Tibial nerve (tissue), 4 donors: Measurements from ENCODE around the gene NCAPG2. TPM values are rescaled to one million over a fixed set of nuclear protein-coding genes. Genes with fewer than 3 reads are reported as not detected.

Experiments
- DNase-seq, 2 donors: peaks; one replicate each; pipeline ENCODE4 v3.0.0-alpha.2; 2019; ENCODE audit warnings: low spot score in 2 of 2
- H3K27ac ChIP-seq, 4 donors: fragments of 200-600 bp; sonication (generic) in 3 of 4; one replicate each; pipeline ENCODE4 v1.5.1; 2017 to 2019; ENCODE audit warnings: mild to moderate bottlenecking in 1 of 4
- H3K27me3 ChIP-seq, 2 donors: fragments of 200-600 bp; sonication (generic) in 1 of 2; one replicate each; pipeline versions ENCODE4 v1.5.1 to v1.6.0; 2017 to 2019
- H3K36me3 ChIP-seq, 3 donors: fragments of 200-600 bp; sonication (generic); one replicate each; pipeline ENCODE4 v1.5.1; 2018 to 2019
- H3K4me1 ChIP-seq, 4 donors: fragments of 200-600 bp; sonication (generic) in 3 of 4; one replicate each; pipeline ENCODE4 v1.5.1; 2017 to 2019
- H3K4me3 ChIP-seq, 4 donors: fragments of 200-600 bp; sonication (generic) in 3 of 4; one replicate each; pipeline ENCODE4 v1.5.1; 2017 to 2019; ENCODE audit warnings: mild to moderate bottlenecking in 1 of 4, moderate library complexity in 1 of 4
- H3K9me3 ChIP-seq, 4 donors: fragments of 200-600 bp; sonication (generic) in 3 of 4; one replicate each; pipeline ENCODE4 v1.5.1; 2017 to 2019
- CTCF ChIP-seq, 5 experiments: fragments of 200-600 bp in 3 of 5; fragments of 450-650 bp in 2 of 5; sonication (generic) in 3 of 5; IDR thresholded peaks; one replicate each; pipeline ENCODE4 v1.5.1; 2016 to 2019; ENCODE audit warnings: antibody characterized with exemption in 5 of 5, mild to moderate bottlenecking in 3 of 5, moderate library complexity in 2 of 5
- EP300 ChIP-seq, 2 donors: sonication (generic); formaldehyde crosslinking; IDR thresholded peaks; one replicate each; pipeline ENCODE4 v1.6.1; 2017; ENCODE audit warnings: antibody characterized with exemption in 2 of 2, mild to moderate bottlenecking in 1 of 2
- POLR2A ChIP-seq, 2 donors: fragments of 450-650 bp; IDR thresholded peaks; one replicate each; pipeline ENCODE4 v1.6.1; 2017; ENCODE audit warnings: antibody characterized with exemption in 2 of 2, mild to moderate bottlenecking in 2 of 2, moderate library complexity in 2 of 2
- WGBS, 2 donors: methylation state at CpG; one replicate each; pipeline ENCODE4 v1.1.5; 2018; 5-methylcytosine and 5-hydroxymethylcytosine counted together
- total RNA-seq, 4 donors: library from RNA; depleted of rRNA; stranded (reverse); fragments of >200 nt; gene quantifications; one replicate each; pipeline ENCODE4 v1.1.0, GENCODE V29; 2016

Gene NCAPG2
- total RNA-seq, 4 donors from 2014 or later, result 6.5 to 17.9 (median 11.0) TPM

- Histone ChIP-seq H3K36me3 (peaks cover 0 to 100% (median 5%) of the 10 kb centered on the region in 3 donors), H3K27me3 (no peaks in the 10 kb centered on the region), H3K4me3 (no peak overlapping the region), H3K9me3 (no peaks in the 10 kb centered on the region), H3K27ac (no peak overlapping the region), H3K4me1 (no peaks in the 10 kb centered on the region)
- DNase-seq, result no peak
- TF ChIP-seq CTCF (IDR thresholded peaks at IDR 0.05) (no peak), POLR2A (IDR thresholded peaks at IDR 0.05) (no peak), EP300 (IDR thresholded peaks at IDR 0.05) (no peak)
- WGBS, 2 donors, result 90 to 96% methylated on average over 6 of the region's 6 CpGs
Measured at GRCh38 chr7:158734861-158735260, 30.3 kb upstream of the NCAPG2 start.

GRCh38 chr7:158733775-158734494 is 29.3 kb upstream of the NCAPG2 start:
- no peak for TF ChIP-seq CTCF (IDR thresholded peaks at IDR 0.05)
- no peak for TF ChIP-seq EP300 (IDR thresholded peaks at IDR 0.05)
- TF ChIP-seq POLR2A (IDR thresholded peaks at IDR 0.05), result no peak
- WGBS, 2 donors, result 90 to 96% methylated on average over 19 of the region's 19 CpGs
- no peaks in the 10 kb centered on the region for H3K27me3 ChIP-seq

GRCh38 chr7:158733220-158733519 is 28.6 kb upstream of the NCAPG2 start:
- DNase-seq, result no peak
- no peak overlapping the region for H3K27ac ChIP-seq
- H3K9me3 ChIP-seq, result no peaks in the 10 kb centered on the region
- TF ChIP-seq CTCF (IDR thresholded peaks at IDR 0.05) (no peak), EP300 (IDR thresholded peaks at IDR 0.05) (no peak), POLR2A (IDR thresholded peaks at IDR 0.05) (no peak)
- no peaks in the 10 kb centered on the region for H3K27me3 ChIP-seq
- H3K4me1 ChIP-seq, result no peaks in the 10 kb centered on the region
- peaks cover 0 to 90% (median 0%) of the 10 kb centered on the region in 3 donors for H3K36me3 ChIP-seq
- 70 to 79% methylated on average over 1 of the region's 1 CpG for WGBS, 2 donors
- no peak overlapping the region for H3K4me3 ChIP-seq

More at GRCh38 chr7:158733775-158734494, 29.3 kb upstream of the NCAPG2 start:
- H3K4me1 ChIP-seq, result no peaks in the 10 kb centered on the region
- no peak overlapping the region for H3K4me3 ChIP-seq
- H3K27ac ChIP-seq, result no peak overlapping the region
- H3K9me3 ChIP-seq, result no peaks in the 10 kb centered on the region
- DNase-seq, result no peak
- peaks cover 0 to 98% (median 4%) of the 10 kb centered on the region in 3 donors for H3K36me3 ChIP-seq

- Histone ChIP-seq H3K27ac (no peak overlapping the region), H3K9me3 (no peaks in the 10 kb centered on the region), H3K27me3 (no peaks in the 10 kb centered on the region), H3K4me1 (no peaks in the 10 kb centered on the region), H3K4me3 (no peak overlapping the region), H3K36me3 (peaks cover 0 to 85% (median 0%) of the 10 kb centered on the region in 3 donors)
- no peak for DNase-seq
- 79 to 80% methylated on average over 10 of the region's 10 CpGs for WGBS, 2 donors
- no peak for TF ChIP-seq POLR2A (IDR thresholded peaks at IDR 0.05)
- no peak for TF ChIP-seq EP300 (IDR thresholded peaks at IDR 0.05)
- no peak for TF ChIP-seq CTCF (IDR thresholded peaks at IDR 0.05)
Measured at GRCh38 chr7:158732494-158733219, 28.1 kb upstream of the NCAPG2 start.

- TF ChIP-seq POLR2A (IDR thresholded peaks at IDR 0.05) (no peak), EP300 (IDR thresholded peaks at IDR 0.05) (no peak), CTCF (IDR thresholded peaks at IDR 0.05) (no peak)
- H3K36me3 ChIP-seq, result peaks cover 0 to 76% (median 0%) of the 10 kb centered on the region in 3 donors
- no peaks in the 10 kb centered on the region for H3K9me3 ChIP-seq
- H3K27me3 ChIP-seq, result no peaks in the 10 kb centered on the region
- no peak overlapping the region for H3K27ac ChIP-seq
- H3K4me3 ChIP-seq, result no peak overlapping the region
- no peaks in the 10 kb centered on the region for H3K4me1 ChIP-seq
- DNase-seq, result no peak
- 89 to 91% methylated on average over 6 of the region's 6 CpGs for WGBS, 2 donors
Measured at GRCh38 chr7:158731761-158732160, 27.2 kb upstream of the NCAPG2 start.
